LoVo (cell line): ENCODE measurements around the gene IFIT1B.
A peak's percentile ranks its signal among the peaks of the same experiment; 100 is the strongest.
"Not testable (repeated sequence)": the region's sequence is repeated elsewhere in the genome, so short reads cannot be mapped to it uniquely, and the experiment has no call there.

Experiments used
- DNase-seq: peaks from one replicate; pipeline ENCODE4 v3.0.0-alpha.2; 2016; ENCODE audit warnings: low spot score

The IFIT1B gene

GRCh38 chr10:89382757-89383156 lies 4.9 kb downstream of the IFIT1B start:
- no peak for DNase-seq

GRCh38 chr10:89384474-89385340 lies 6.9 kb downstream of the IFIT1B start:
- no peak for DNase-seq

GRCh38 chr10:89388806-89389205 lies 10.9 kb downstream of the IFIT1B start:
- no peak for DNase-seq

GRCh38 chr10:89389254-89389653 lies 11.4 kb downstream of the IFIT1B start:
- DNase-seq = peak; percentile 31

GRCh38 chr10:89390476-89391225 lies 12.8 kb downstream of the IFIT1B start:
- DNase-seq = no peak

GRCh38 chr10:89391226-89391576 lies 13.3 kb downstream of the IFIT1B start:
- DNase-seq = not testable (repeated sequence)

- DNase-seq = peak; percentile 78
These were observed 14.3 kb downstream of the IFIT1B start, which contains the start of gene IFIT1 for GRCh38 chr10:89391907-89392756. Gene IFIT1, plus strand, starts transcription at chr10:89392623. Its CDS starts 90 bp downstream, at chr10:89392713.

GRCh38 chr10:89392974-89393373 lies 15.1 kb downstream of the IFIT1B start:
- DNase-seq = no peak

- no peak for DNase-seq
These were observed 16.0 kb downstream of the IFIT1B start for GRCh38 chr10:89393898-89394297.

- no peak for DNase-seq
These were observed 17.3 kb downstream of the IFIT1B start for GRCh38 chr10:89395141-89395540.

GRCh38 chr10:89398003-89398749 lies 20.3 kb downstream of the IFIT1B start:
- DNase-seq = peak; percentile 32

- no peak for DNase-seq
These were observed 22.1 kb downstream of the IFIT1B start for GRCh38 chr10:89399956-89400355.

GRCh38 chr10:89403043-89403442 lies 25.2 kb downstream of the IFIT1B start:
- no peak for DNase-seq

- no peak for DNase-seq
These were observed 26.5 kb downstream of the IFIT1B start for GRCh38 chr10:89404104-89405047.

- not testable (repeated sequence) for DNase-seq
These were observed 28.3 kb downstream of the IFIT1B start for GRCh38 chr10:89406178-89406577.

GRCh38 chr10:89407792-89408191 lies 29.9 kb downstream of the IFIT1B start:
- DNase-seq = not testable (repeated sequence)

GRCh38 chr10:89409282-89409681 lies 31.4 kb downstream of the IFIT1B start:
- not testable (repeated sequence) for DNase-seq

GRCh38 chr10:89410551-89410950 lies 32.7 kb downstream of the IFIT1B start:
- DNase-seq = not testable (repeated sequence)

- DNase-seq = not testable (repeated sequence)
These were observed 33.3 kb downstream of the IFIT1B start for GRCh38 chr10:89411135-89411534.

- DNase-seq = not testable (repeated sequence)
These were observed 34.4 kb downstream of the IFIT1B start for GRCh38 chr10:89412276-89412675.
